ENCODE data around the gene FAM185A. TPM values are rescaled to one million over a fixed set of nuclear protein-coding genes. Genes with fewer than 3 reads are reported as not detected.

The FAM185A gene
- polyA plus RNA-seq, 1 of the 3 experiments (the other 2 are of a cell fraction), result 12.8 TPM

DNA sequence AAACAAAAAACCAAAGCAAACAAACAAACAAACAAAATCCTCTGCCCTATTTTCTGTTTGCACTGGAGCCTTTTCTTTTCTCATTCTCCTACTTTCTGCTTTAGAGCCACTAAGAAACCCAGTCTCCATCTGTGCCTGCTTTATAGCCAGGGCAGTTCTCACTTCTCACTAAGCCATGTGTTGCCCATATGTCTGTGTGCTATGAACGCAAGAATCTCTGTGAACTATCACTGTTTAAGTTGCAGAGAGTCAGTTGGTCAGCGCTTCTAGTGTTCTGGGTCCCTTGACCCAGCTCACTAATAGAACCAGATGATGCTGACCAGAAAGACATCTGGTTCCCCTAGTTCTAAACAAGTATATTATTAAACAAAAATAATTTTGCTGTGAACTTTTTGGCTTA, 81.4 kb downstream of the FAM185A start (continued):
- TF ChIP-seq, protein P1, sequence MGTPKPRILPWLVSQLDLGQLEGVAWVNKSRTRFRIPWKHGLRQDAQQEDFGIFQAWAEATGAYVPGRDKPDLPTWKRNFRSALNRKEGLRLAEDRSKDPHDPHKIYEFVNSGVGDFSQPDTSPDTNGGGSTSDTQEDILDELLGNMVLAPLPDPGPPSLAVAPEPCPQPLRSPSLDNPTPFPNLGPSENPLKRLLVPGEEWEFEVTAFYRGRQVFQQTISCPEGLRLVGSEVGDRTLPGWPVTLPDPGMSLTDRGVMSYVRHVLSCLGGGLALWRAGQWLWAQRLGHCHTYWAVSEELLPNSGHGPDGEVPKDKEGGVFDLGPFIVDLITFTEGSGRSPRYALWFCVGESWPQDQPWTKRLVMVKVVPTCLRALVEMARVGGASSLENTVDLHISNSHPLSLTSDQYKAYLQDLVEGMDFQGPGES (IDR thresholded peaks at IDR 0.05; ENCODE audit: low read depth, low read length), result no peak
- no peak for TF ChIP-seq ELF1 (IDR thresholded peaks at IDR 0.05)
- TF ChIP-seq, protein P2, sequence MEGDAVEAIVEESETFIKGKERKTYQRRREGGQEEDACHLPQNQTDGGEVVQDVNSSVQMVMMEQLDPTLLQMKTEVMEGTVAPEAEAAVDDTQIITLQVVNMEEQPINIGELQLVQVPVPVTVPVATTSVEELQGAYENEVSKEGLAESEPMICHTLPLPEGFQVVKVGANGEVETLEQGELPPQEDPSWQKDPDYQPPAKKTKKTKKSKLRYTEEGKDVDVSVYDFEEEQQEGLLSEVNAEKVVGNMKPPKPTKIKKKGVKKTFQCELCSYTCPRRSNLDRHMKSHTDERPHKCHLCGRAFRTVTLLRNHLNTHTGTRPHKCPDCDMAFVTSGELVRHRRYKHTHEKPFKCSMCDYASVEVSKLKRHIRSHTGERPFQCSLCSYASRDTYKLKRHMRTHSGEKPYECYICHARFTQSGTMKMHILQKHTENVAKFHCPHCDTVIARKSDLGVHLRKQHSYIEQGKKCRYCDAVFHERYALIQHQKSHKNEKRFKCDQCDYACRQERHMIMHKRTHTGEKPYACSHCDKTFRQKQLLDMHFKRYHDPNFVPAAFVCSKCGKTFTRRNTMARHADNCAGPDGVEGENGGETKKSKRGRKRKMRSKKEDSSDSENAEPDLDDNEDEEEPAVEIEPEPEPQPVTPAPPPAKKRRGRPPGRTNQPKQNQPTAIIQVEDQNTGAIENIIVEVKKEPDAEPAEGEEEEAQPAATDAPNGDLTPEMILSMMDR (IDR thresholded peaks at IDR 0.05), result no peak
- no peak for TF ChIP-seq FOXJ3 (CRISPR knock-in tag; IDR thresholded peaks at IDR 0.05)
- no peak for TF ChIP-seq JUND (IDR thresholded peaks at IDR 0.05)
- no peak for TF ChIP-seq MXI1 (IDR thresholded peaks at IDR 0.05; ENCODE audit: low read depth, low read length)
- no peak for TF ChIP-seq FOXM1 (IDR thresholded peaks at IDR 0.05; ENCODE audit: low read depth)
- no peak for TF ChIP-seq RXRA (IDR thresholded peaks at IDR 0.05; ENCODE audit: borderline replicate concordance, low read depth)
- no peak for TF ChIP-seq RAD21 (IDR thresholded peaks at IDR 0.05; ENCODE audit: low read length)

DNA sequence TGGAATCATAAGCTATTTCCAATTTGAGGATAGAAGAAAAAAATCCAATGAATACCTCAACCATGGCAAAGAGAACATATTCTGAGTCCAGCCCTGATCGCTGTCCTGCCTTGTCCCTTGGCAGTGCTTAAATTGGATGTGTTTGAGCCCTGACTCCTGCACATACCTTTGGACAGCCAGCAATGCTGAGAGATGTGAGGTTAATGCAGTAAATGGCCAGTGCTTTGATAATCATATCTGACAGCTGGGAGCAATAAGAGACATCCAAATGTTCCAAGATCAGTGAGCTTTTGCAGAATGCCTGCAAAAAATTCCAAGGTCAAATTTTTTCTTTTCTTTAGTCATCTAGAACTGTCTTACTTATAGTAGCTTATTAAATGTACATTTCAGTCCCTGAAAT, 83.9 kb downstream of the FAM185A start:
- H4K20me1 ChIP-seq (ENCODE audit: insufficient read depth), result no peaks in the 10 kb centered on the region
- H2AFZ ChIP-seq (ENCODE audit: low read depth), result no peak overlapping the region
- no peak overlapping the region for H3K4me2 ChIP-seq
- H3K27me3 ChIP-seq (ENCODE audit: insufficient read depth), result no peaks in the 10 kb centered on the region
- H3K36me3 ChIP-seq (replicated peaks in 1 of 2; ENCODE audit: control insufficient read depth in 1 of 2, insufficient read depth in 2 of 2, low read length in 1 of 2), result peaks cover 0 to 3% of the 10 kb centered on the region in 2 experiments
- peak; percentile 47 for DNase-seq
- peaks cover 29 to 38% of the 10 kb centered on the region in 2 experiments for H3K4me1 ChIP-seq (ENCODE audit: control insufficient read depth in 1 of 2, insufficient read depth in 2 of 2, low read depth in 1 of 2, low read length in 1 of 2)
- ChIA-PET POLR2A (no interaction called here), CTCF (interaction anchor here (1.3 to 1.9 kb wide), 2 partner anchors 24 to 229 kb away, joined by 4 read pairs; no protein-coding TSS in a partner anchor)
- peak overlapping the region; percentile 71 to 75 for H3K27ac ChIP-seq (ENCODE audit: low read depth in 2 of 2, low read length in 1 of 2)
- H3K9me2 ChIP-seq, result no peaks in the 10 kb centered on the region
- no peaks in the 10 kb centered on the region for H3K9me3 ChIP-seq
- H3K79me2 ChIP-seq (ENCODE audit: insufficient read depth), result no peaks in the 10 kb centered on the region
- WGBS (ENCODE audit: low lambda C conversion rate), result 48% methylated on average over 1 of the region's 1 CpG
- no peak overlapping the region for H3K9ac ChIP-seq
- peaks cover 37% of the 10 kb centered on the region for H3F3A ChIP-seq (replicated peaks; ENCODE audit: insufficient read depth)
- H3K4me3 ChIP-seq (ENCODE audit: low read depth in 2 of 2, low read length in 1 of 2), result no peak overlapping the region
- TF ChIP-seq NFIC (IDR thresholded peaks at IDR 0.05; ENCODE audit: borderline replicate concordance), result peak; percentile 95
- TF ChIP-seq, protein P3, sequence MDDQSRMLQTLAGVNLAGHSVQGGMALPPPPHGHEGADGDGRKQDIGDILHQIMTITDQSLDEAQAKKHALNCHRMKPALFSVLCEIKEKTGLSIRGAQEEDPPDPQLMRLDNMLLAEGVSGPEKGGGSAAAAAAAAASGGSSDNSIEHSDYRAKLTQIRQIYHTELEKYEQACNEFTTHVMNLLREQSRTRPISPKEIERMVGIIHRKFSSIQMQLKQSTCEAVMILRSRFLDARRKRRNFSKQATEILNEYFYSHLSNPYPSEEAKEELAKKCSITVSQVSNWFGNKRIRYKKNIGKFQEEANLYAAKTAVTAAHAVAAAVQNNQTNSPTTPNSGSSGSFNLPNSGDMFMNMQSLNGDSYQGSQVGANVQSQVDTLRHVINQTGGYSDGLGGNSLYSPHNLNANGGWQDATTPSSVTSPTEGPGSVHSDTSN (IDR thresholded peaks at IDR 0.05), result peak; percentile 99
- TF ChIP-seq, protein P4, sequence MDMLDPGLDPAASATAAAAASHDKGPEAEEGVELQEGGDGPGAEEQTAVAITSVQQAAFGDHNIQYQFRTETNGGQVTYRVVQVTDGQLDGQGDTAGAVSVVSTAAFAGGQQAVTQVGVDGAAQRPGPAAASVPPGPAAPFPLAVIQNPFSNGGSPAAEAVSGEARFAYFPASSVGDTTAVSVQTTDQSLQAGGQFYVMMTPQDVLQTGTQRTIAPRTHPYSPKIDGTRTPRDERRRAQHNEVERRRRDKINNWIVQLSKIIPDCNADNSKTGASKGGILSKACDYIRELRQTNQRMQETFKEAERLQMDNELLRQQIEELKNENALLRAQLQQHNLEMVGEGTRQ (IDR thresholded peaks at IDR 0.05; ENCODE audit: borderline replicate concordance, low read depth, low read length), result no peak
- TF ChIP-seq TCF12 (IDR thresholded peaks at IDR 0.05), result peak; percentile 100
- TF ChIP-seq, protein P5, sequence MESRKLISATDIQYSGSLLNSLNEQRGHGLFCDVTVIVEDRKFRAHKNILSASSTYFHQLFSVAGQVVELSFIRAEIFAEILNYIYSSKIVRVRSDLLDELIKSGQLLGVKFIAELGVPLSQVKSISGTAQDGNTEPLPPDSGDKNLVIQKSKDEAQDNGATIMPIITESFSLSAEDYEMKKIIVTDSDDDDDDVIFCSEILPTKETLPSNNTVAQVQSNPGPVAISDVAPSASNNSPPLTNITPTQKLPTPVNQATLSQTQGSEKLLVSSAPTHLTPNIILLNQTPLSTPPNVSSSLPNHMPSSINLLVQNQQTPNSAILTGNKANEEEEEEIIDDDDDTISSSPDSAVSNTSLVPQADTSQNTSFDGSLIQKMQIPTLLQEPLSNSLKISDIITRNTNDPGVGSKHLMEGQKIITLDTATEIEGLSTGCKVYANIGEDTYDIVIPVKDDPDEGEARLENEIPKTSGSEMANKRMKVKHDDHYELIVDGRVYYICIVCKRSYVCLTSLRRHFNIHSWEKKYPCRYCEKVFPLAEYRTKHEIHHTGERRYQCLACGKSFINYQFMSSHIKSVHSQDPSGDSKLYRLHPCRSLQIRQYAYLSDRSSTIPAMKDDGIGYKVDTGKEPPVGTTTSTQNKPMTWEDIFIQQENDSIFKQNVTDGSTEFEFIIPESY (IDR thresholded peaks at IDR 0.05; ENCODE audit: borderline replicate concordance, low read depth), result peak; percentile 59; the same call in 1 of the 2 replicates
- TF ChIP-seq ELF1 (IDR thresholded peaks at IDR 0.05), result no peak
- peak; percentile 60; the same call in 1 of the 2 replicates for TF ChIP-seq TAF1 (IDR thresholded peaks at IDR 0.05; ENCODE audit: borderline replicate concordance, low read depth, low read length)
- TF ChIP-seq, protein P1 (IDR thresholded peaks at IDR 0.05; ENCODE audit: low read depth, low read length), result no peak
- peak; percentile 58; the same call in 1 of the 2 replicates for TF ChIP-seq MEF2A (IDR thresholded peaks at IDR 0.05; ENCODE audit: borderline replicate concordance, low read depth)
- TF ChIP-seq, protein P6, sequence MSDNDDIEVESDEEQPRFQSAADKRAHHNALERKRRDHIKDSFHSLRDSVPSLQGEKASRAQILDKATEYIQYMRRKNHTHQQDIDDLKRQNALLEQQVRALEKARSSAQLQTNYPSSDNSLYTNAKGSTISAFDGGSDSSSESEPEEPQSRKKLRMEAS (IDR thresholded peaks at IDR 0.05; ENCODE audit: low read depth), result peak; percentile 36; the same call in 1 of the 2 replicates
- peak; percentile 68 for TF ChIP-seq CHD2 (IDR thresholded peaks at IDR 0.05; ENCODE audit: low read length, partially characterized antibody)
- TF ChIP-seq FOXM1 (IDR thresholded peaks at IDR 0.05; ENCODE audit: low read depth), result peak; percentile 89; the same call in 1 of the 2 replicates
- peak; percentile 90 for TF ChIP-seq RXRA (IDR thresholded peaks at IDR 0.05; ENCODE audit: borderline replicate concordance, low read depth)
- no peak for TF ChIP-seq EZH2phosphoT487 (IDR thresholded peaks at IDR 0.05; ENCODE audit: borderline replicate concordance, low read depth)
- no peak for TF ChIP-seq YY1 (IDR thresholded peaks at IDR 0.05; ENCODE audit: low read depth)
- peak; percentile 61; the same call in 1 of the 2 replicates for TF ChIP-seq FOSL2 (IDR thresholded peaks at IDR 0.05; ENCODE audit: borderline replicate concordance, low read depth)
- 0 out of 2 replicates have a peak, but pooled peaks have one; percentile 14 for TF ChIP-seq GABPA (IDR thresholded peaks at IDR 0.05; ENCODE audit: low read depth)

Data from SK-N-SH (cell line).